NCI-H1694 treated with DMSO at 0.1 percent for 48 hours (cell line): ENCODE data around the gene CMIP.
"Not testable (repeated sequence)": the region's sequence is repeated elsewhere in the genome, so short reads cannot be mapped to it uniquely, and the experiment has no call there.

Experiments
- DNase-seq: peaks from one replicate; lab custom pipeline; 2025; lab: John Stamatoyannopoulos, UW

Gene CMIP

DNA sequence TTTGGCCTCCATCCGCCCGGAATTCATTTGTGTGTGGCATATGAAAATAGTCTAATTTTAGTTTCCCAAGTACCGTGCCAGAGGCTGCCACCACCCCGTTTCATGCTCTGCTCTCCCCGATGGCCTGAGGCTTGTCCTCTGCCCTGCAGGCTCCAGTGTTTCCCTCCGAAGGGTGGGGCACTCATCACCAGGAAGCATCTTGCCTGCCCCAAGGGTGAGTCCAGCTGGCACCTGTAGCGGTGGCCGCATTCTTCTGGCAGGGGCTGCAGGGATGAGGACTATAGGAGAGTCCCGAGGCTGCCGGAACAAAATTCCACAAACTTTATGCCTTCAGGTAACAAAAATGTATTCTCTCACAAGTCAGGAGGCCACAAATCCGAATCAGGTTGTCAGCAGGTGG lies 23.1 kb upstream of the CMIP start:
- DNase-seq = no peak

DNA sequence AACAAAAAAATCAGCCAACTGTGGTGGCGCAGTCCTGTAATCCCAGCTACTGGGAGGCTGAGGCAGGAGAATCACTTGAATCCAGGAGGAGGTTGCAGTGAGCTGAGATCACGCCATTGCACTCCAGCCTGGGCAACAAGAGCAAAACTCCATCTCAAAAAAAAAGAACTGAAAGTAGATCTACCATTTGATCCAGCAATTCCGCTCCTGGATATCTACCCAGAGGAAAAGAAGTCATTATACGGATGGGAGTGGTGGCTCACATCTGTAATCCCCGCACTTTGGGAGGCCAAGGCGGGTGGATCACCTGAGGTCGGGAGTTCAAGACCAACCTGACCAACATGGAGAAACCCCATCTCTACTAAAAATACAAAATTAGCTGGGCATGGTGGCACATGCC lies 22.5 kb upstream of the CMIP start:
- not testable (repeated sequence) for DNase-seq

DNA sequence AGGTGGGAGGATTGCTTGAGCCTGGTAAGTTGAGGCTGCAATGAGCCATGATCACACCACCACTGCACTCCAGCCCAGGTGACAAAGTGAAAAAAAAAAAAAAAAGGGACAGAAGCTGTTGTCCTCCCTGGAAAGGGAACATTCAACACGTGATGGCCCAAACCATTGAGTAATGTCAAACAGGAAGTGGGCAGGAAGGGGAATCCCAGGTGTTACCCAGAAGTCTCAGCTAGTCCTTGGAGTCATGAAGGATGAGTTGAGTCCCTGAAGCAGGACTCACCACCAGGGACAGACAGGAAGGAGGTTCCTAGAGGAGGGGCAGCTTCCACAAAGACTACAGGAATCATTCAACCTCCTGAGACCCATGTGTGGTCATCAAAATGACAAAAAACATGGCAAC lies 19.8 kb upstream of the CMIP start:
- DNase-seq = no peak

DNA sequence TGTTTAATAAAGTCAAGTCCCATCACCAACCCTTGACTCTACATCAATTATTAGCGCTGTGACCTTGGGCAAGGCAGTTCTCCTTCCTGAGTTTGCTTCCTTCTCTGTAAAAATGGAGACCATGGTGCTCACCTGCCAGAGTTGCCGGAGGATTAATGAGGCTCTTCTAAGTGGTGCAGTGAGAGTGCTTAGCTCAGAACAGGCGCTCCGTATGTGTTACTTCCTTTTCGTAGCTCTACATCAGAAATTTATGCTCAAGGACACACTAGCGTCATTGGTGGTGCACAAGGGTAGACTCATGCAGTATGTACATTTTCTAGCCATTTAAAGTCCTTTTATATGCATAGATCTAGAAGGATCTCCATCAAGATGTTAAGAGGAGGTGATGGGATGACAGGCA lies 17.4 kb upstream of the CMIP start:
- DNase-seq = no peak

DNA sequence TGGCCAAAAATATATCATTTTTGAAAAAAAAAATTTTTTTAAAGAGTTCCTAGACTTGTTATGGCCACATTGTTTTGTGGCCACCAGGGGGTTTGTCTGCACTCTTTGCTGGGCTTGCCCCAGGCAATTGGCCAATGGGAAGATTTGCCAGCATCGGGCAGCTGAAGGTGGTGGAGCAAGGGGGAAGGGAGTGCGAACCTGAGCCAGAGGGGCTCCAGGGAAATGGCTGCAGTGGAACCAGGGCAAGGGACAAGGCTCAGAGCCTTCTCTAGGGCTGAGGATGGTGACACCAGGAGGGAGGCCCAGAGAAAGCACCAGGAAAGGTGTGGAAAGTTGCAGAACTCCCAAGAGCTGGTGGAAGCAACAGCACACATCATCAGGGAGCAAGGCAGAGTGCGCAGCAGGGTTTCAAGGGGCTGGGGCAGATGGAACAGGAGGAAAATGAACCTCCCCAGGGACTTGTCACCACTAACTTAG lies 15.5 kb upstream of the CMIP start:
- no peak for DNase-seq

DNA sequence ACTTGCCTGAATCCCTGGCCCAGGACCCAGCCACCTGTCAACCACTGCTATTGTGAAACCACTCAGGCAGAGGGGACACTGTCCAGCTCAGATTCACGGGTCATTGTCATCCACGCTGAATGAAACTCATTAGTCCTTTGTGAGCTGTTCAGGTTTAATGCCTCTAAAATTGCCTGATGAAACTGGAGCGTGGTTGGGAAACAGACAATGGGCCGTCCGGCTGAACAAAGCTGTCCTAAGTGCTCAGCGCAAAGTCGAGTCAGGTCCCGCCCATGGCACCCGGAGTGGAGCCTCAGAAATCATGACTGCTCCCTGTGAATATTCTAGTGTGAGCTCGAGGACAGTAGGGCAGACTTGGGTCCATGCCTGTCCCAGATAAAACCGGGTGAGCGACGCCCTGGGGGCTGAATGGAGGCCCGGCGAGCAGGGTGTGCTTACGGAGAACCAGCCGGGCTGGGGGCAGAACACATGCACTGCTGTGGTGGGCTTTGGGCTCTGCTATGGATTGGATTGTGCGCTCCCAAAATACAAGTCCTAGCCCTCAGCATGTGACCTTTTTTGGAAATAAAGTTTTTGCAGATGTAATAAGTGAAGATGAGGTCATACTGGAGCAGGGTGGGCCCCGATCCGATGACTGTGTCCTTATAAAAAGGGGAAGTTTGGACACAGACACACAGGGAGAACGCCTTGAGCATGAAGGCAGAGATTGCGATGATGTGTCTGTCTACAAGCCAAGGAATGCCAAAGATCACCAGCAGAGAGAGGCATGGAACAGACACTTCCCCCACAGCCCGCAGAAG lies 12.9 kb upstream of the CMIP start:
- no peak for DNase-seq

DNA sequence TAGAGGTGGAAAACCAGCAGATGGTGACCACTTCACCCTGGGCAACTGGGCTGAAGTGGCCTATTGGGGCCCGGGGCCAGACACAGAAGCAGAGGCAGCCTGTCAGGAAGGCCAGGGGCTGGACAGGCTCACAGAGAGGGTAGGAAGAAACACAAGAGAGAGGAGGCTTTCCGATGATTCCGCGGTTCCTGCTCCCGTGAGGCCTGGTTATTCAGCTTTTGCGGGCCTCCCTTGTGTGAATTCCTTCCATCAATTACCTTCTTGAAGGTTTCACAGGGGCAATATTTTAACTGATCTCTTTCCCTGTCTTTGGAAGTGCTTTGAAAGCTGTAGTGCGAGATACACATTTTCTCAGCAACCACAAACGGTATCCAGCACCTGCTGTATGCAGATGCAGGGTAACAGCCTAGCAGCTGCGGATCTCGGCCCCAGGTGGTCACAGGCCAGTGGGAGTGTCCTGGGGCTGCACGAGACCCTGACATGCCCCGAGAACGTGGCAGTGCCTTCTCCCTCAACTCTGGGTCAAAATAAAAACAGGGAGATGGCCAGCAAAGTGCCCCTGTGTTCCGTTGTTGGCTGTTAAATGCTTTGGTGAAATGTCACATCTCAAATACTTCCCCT lies 11.6 kb upstream of the CMIP start:
- DNase-seq = no peak

DNA sequence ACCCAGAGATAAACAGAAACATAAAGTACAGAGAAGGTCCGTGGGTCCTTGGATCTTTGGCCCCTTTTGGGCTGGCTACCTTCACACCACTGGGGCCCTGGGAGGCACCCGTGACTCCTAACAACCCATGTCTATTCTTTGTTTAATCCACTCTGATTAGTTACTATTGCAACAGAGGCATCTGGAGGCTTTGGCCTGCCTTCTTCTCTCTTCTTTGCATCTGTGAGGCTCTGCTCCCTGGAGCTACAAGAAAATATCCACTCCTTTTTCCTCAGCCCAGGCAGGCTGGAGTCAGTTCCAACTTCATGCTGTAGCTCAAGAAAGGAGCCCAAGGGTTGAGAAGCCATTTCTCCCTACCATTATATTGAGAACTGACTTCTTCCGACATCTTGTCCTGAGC lies 9.5 kb upstream of the CMIP start:
- no peak for DNase-seq

DNA sequence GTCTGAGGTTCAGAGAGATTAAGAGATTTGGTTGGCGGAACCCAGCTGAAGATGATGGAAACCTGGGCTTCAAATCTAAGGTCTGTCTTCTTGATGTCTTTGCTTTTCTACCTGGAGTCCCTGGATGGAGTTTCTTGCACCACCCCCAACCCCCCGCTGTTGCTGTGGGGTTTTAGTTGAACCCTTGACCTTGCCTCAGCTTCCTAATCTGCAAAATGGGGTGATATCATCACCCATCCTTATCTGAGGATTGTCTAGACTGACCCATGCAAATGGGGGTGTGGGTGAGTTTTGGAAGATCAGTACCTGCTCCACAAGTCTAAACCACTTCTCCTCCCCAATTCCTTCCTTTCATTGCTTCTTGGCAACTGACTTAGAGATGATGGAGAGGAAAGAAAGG lies 9.0 kb upstream of the CMIP start:
- DNase-seq = no peak

DNA sequence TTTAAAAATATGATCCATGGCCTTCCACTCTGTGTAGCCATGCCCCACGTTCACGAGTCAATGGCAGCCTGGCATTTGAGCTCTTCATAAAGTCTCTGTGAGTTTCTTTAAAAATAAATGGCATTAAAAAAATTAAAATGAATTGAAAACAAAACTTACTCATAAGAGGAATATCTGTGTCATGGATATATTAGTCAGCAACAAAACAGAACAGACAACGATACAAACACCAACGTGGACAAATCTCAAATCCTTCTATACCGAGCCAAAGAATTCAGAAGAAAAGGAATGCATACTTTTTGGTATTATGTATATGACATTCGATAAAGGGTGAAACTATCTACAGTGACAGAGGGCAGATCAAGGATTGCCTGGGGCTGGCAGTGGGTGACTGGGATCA lies 8.2 kb upstream of the CMIP start:
- DNase-seq = no peak

DNA sequence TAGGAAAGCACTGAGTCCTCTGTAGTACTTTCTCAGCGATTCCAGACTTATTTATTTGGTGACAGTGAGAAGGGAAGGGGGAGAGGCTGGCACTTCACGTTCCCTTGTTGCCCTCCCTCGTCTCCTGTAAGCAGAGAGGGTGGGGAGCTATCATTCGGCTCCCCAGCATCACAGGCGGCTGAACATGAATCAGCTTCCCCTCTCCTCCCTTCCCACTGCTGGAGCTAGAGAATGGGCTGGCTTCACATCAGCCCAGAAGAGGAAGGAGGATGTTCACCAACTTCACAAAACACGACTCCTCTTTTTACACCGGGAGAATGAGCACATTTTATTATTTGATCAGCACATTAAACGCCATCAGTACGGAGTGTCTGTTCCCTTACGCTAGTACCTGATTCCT lies 6.7 kb upstream of the CMIP start:
- DNase-seq = no peak

DNA sequence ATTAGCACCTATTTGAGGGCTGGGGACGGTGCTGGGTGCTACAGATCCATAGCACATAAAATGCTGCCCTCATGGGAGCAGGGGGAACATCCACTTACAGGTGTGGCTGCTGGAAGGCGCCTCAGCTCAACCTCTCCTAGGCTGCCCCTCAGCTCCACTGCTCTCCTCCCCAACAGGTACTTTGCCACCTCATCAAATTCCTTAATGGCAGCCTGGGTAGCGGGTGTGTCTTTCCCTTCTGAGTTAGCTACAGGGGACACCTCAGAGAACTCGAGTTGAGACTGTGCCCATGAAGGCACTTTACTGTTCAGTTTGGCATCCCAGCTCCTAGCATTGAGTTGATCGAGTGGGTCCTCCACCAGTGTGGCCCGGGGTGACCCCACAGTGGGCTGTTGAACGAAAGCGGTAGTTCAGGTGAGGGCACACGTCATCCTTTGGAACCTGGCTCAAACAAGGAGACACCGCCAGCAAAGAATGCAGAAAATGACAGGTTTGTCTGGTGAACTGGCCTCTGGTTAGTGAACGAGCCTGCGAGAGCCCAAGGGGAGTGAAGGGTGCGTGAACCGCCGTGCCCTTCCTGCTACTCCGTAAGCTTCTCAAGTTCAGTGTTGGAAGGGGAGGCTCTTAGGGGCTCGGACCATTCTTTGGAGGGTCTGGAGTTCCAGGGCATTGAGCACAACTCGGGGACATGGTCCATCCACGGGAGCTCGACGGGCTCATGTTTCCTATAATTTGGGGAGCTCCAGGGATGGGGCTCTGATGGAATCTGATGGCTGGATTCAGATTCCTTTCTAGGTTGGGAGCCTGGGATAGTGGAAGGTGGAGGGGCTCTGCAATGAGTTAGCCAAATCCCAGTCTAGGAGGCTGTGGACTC lies 3.5 kb upstream of the CMIP start:
- no peak for DNase-seq

DNA sequence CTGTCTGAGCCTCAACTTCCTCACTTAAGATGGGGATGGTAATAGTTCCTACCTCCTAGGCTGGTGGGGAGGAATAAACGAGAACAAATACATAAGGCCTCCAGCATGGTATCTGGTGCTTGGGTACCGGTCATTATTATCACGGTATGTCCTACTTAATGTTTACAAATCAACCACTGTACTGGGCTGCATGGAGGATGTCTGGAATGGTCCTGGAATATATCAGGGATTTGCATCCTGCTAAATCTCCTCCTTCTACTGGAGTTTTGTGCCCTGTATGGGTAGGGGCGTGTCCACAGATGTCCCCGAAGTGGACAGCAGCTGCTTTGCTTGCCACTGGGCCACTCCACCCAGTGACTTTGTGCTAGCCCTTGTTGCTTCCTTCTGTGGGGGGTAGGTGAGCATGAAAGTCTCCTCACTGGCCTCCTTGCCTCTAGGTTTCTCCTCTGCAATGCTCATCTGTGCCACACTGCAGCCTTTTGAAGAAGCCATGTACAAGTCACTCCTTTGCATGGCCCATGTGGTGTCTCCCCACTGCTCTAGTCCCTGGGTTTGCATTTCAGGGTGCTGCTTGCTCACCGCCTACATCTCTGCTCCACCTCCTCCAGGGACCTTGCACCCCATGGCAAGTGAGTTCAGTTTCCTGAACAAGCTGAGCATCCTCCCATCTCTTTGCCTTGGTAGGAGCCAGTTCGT lies 2.2 kb upstream of the CMIP start:
- DNase-seq = no peak

DNA sequence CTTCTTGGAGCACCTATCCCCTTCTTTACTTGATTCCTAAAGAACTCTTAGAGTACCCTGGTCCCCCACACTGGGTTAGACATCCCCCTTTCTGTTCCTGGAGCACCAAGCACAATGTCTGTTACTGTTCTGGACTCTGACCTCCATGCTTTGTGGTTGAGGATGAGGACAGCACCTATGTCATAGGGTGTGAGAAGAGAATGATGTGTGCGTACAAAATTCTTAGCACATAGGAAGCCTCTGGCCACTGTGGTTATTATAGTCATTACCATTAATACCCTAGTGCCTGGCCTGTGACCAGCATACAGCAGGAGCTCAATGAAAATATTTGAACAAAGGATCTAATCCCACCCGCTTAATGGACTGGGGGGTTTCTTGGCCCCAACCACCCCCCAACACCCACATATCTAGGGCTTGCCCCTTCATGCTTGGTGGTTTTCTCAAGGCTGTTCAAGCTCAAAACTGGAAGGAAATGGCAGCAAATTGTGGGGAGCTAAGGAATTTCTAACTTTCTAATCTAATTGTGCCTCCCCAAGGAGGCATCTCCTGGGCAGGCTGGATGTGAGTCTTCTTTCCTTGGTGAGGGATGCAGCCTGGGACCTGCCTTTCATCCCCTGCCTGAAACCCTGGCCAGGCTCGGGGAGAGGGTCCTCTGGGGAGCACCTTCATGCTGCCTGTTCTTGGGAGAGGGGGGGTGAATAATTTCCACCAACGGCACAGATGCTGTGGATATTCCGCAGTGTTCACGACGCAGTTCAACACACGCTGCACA lies 1.5 kb upstream of the CMIP start:
- no peak for DNase-seq

DNA sequence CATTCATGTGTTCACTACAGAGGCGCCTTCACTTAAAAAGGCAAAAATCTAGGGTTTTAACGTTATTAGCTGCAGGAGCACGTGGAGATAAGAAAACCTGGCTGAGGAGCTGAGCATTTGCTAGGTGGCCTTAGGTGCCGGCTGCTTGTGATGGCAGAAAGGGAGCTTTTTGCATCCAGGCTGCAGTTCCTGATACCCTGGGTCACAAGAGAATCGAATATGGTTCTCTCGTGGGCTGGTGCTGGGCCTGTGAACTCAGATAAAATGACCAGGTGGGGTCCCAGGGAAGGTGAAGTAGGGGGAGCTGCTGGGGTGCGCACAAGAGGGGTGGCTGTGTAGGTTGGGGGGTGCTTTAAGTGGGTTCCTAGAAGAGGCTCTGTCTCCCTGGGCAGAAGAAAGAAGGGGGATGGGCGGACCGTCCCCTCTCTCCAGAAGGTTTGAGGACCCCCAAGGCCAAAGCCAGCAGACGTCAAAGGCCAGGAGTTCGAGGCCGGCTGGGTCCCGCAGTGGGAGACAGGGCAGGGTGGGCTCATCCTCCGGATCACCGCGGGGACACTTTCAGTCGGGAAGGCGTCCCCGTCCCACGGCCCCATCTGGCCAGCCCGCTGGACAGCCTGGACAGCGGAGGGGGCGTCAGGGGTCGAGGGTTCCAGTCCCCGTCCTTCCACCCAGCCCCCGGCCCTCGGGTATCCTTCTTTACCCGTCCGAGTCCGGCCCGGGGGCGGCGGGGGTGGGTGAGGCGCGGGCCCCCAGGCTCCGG lies 740 bp upstream of the CMIP start:
- DNase-seq = no peak

DNA sequence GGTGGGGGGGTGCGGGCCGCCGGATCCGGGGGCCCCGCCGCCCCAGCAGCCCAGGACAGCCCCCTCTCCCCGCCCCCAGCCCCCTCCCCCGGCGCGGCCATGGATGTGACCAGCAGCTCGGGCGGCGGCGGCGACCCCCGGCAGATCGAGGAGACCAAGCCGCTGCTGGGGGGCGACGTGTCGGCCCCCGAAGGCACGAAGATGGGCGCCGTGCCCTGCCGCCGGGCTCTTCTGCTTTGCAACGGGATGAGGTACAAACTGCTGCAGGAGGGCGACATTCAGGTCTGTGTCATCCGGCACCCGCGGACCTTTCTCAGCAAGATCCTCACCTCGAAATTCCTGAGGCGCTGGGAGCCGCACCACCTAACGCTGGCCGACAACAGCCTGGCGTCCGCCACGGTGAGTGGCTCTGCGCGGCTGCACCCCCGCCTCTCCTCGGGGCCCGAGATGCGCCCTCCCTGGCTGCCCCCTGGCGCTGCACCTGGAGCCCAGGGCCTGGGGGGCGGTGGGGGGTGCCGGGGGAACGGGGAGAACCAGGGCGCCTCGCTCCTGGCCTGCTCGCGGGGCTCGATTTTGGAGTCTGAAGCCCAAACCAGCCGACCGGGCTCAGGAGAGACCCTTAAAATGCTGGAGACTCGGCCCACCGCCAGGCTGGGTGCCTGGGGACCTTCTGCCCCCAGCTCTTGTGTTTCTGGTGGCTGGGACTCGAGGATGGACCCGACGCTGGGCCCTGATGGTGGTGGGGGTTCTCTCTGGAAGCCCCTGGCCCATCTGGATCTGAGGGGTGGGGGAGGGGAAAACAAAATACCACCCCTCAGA lies 744 bp downstream of the CMIP start:
- no peak for DNase-seq

DNA sequence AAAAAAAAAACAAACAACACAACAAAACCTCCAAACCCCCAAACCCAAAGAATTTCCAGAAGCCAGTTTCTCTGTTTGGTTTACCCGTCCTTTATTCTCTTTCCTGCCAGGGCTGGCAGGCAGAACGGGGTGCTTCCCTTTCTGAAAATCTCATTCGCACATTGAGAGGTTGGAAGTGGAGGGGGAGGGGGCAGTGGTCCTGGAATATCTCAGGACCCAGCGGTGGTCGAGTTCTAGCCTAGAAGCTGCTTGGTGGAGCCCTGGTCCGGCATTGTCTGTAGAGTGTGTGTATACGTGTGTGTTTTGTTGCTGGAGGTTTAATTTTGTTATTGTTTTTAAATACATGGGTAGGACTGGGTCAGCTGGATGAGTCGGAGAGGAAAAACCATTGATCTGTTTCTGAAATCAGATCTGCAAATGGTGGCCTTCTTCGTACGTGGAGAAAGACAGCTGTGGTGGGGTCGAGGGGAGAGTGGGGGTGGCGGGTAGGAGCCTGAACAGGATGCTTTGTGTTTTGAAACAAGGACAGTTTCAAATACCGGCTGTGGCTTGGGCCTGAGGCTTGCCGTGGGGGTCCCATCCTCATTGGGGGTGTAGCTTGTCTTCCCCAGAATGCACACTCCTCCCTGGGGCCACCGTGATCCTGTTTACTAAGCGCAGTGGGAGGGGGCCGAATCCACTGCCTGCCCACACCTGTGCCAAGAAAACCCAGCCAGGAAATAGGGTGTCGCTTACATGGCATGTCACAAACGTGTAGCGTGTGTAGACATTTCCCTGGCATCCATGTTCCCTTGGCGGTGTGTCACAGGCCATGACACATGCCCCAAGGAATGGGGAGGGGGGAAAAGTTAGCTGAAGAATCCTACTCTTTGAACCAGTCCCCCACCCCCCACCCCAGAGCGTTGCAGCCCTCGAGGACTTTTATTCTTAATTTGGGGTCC lies 1.6 kb downstream of the CMIP start:
- DNase-seq = peak; percentile 93

DNA sequence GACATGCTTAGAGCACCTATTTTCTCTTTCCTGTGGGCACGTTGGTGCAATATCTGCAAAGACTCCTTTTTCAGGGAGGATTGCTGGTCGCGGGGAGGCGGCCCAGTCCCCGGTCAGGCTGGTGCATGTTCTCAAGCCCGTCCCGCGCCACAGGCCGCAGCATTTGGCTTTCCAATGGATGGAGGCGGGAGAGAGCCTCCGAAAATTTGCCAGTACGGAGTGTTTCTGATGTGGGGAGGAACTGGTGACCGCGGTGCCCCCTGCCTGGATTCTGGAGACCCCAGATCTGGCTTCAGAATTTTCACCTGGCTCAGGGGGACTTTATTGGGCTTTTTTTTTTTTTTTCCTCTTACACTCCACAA lies 2.3 kb downstream of the CMIP start:
- DNase-seq = no peak
